ENCODE measurements around the gene TMEM86B.

TMEM86B gene

DNA sequence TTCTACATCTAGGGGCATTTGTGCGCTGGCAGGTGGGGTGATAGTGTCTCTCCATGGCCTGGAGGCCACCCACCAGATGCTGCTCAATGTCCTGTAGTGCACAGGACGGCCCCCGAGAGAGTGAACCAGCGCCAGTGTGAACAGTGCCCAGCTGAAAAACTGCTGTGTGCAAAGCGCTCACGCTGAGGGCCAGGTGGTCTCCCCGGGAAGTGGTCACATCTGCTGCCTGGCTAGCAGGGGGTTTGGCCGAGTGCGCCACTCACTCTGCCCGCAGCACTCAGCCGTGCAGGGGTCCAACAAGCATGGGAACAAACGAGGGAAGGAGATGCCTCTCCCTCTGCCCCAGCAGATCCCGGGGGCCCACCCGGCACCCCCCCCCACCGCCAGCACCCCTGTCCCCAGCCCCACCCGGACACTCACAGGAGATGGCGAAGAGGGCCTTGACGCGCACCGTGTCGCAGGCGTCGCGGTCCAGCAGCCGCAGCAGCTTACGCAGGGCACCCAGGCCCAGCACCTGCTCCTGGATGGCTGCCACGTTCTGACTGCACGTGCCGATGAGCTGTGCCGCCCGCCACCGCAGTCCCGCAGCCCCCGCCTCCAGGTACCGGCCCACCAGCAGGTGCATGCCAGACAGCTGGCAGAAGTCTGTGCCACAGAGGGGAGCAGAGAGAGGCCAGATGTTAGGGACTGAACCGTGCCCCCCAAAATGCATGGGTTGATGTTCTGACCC, 45.6 kb upstream of the TMEM86B start:
- ChIA-PET POLR2A (no interaction called here), CTCF (no interaction called here)
- Histone ChIP-seq H3K4me1 (ENCODE audit: control insufficient read depth, insufficient read depth, low read length) (peaks cover 4% of the 10 kb centered on the region), H3K27ac (ENCODE audit: extremely low read depth, low read depth, low read length) (no peak overlapping the region), H3K4me3 (ENCODE audit: low read depth, low read length) (no peak overlapping the region), H3K9me3 (ENCODE audit: control insufficient read depth, insufficient read depth, low read depth, low read length) (no peaks in the 10 kb centered on the region), H3K36me3 (ENCODE audit: control insufficient read depth in 2 of 2, insufficient read depth in 1 of 2, low read length in 2 of 2) (peaks cover 10 to 68% of the 10 kb centered on the region in 2 experiments; a peak in 2 of 3 replicates)
- TF ChIP-seq ZNF510 (tag by site-specific recombination; IDR thresholded peaks at IDR 0.05; ENCODE audit: insufficient replicate concordance) = no peak
- no peak for TF ChIP-seq ZIC2 (tag by site-specific recombination; IDR thresholded peaks at IDR 0.05)
- no peak for TF ChIP-seq GLIS2 (tag by site-specific recombination; IDR thresholded peaks at IDR 0.05)
- TF ChIP-seq ZEB2 (tag by site-specific recombination; IDR thresholded peaks at IDR 0.05) = no peak
- TF ChIP-seq ZNF433 (tag by site-specific recombination; IDR thresholded peaks at IDR 0.05; ENCODE audit: low read depth) = no peak
- no peak for TF ChIP-seq ZNF350 (tag by site-specific recombination; IDR thresholded peaks at IDR 0.05)

DNA sequence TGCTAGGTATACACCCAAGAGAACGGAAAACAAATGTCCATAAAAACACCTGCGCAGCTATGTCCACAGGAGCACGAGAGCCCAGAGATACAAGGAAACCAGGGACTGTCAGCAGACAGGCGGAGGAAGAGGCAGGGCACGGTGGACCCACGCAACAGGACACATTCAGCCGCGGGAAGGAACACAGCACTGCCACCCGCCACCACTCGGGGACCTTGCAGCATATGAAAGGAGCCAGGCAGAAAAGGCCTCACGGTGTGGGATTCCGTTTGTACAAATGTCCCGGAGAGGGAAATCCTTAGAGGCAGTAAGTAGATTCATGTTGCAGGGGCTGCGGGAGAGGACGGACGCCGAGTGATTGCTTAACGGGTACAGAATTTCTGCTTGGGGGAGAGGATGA, 43.6 kb upstream of the TMEM86B start:
- no peak for TF ChIP-seq SCRT1 (tag by site-specific recombination; IDR thresholded peaks at IDR 0.05; ENCODE audit: borderline replicate concordance)
- no peak for TF ChIP-seq GLIS1 (tag by site-specific recombination; IDR thresholded peaks at IDR 0.05)
- TF ChIP-seq, protein P1, sequence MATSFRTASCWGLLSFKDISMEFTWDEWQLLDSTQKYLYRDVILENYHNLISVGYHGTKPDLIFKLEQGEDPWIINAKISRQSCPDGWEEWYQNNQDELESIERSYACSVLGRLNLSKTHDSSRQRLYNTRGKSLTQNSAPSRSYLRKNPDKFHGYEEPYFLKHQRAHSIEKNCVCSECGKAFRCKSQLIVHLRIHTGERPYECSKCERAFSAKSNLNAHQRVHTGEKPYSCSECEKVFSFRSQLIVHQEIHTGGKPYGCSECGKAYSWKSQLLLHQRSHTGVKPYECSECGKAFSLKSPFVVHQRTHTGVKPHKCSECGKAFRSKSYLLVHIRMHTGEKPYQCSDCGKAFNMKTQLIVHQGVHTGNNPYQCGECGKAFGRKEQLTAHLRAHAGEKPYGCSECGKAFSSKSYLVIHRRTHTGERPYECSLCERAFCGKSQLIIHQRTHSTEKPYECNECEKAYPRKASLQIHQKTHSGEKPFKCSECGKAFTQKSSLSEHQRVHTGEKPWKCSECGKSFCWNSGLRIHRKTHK (tag by site-specific recombination; IDR thresholded peaks at IDR 0.05) = no peak
- TF ChIP-seq, protein P2, sequence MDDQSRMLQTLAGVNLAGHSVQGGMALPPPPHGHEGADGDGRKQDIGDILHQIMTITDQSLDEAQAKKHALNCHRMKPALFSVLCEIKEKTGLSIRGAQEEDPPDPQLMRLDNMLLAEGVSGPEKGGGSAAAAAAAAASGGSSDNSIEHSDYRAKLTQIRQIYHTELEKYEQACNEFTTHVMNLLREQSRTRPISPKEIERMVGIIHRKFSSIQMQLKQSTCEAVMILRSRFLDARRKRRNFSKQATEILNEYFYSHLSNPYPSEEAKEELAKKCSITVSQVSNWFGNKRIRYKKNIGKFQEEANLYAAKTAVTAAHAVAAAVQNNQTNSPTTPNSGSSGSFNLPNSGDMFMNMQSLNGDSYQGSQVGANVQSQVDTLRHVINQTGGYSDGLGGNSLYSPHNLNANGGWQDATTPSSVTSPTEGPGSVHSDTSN (CRISPR knock-in tag; IDR thresholded peaks at IDR 0.05) = no peak
- TF ChIP-seq ZNF837 (tag by site-specific recombination; IDR thresholded peaks at IDR 0.05) = no peak
- TF ChIP-seq, protein P3, sequence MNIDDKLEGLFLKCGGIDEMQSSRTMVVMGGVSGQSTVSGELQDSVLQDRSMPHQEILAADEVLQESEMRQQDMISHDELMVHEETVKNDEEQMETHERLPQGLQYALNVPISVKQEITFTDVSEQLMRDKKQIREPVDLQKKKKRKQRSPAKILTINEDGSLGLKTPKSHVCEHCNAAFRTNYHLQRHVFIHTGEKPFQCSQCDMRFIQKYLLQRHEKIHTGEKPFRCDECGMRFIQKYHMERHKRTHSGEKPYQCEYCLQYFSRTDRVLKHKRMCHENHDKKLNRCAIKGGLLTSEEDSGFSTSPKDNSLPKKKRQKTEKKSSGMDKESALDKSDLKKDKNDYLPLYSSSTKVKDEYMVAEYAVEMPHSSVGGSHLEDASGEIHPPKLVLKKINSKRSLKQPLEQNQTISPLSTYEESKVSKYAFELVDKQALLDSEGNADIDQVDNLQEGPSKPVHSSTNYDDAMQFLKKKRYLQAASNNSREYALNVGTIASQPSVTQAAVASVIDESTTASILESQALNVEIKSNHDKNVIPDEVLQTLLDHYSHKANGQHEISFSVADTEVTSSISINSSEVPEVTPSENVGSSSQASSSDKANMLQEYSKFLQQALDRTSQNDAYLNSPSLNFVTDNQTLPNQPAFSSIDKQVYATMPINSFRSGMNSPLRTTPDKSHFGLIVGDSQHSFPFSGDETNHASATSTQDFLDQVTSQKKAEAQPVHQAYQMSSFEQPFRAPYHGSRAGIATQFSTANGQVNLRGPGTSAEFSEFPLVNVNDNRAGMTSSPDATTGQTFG (tag by site-specific recombination; IDR thresholded peaks at IDR 0.05; ENCODE audit: borderline replicate concordance) = no peak
- TF ChIP-seq ZNF146 (tag by site-specific recombination; IDR thresholded peaks at IDR 0.05) = no peak
- no peak for TF ChIP-seq ZNF311 (tag by site-specific recombination; IDR thresholded peaks at IDR 0.05; ENCODE audit: borderline replicate concordance)
- no peak for TF ChIP-seq ZNF843 (tag by site-specific recombination; IDR thresholded peaks at IDR 0.05)
- no peak for TF ChIP-seq ZNF747 (tag by site-specific recombination; IDR thresholded peaks at IDR 0.05)
- no peak for TF ChIP-seq ZFP3 (tag by site-specific recombination; IDR thresholded peaks at IDR 0.05; ENCODE audit: low read depth)
- TF ChIP-seq ZBTB48 (tag by site-specific recombination; IDR thresholded peaks at IDR 0.05) = no peak
- no peak for TF ChIP-seq ZNF48 (tag by site-specific recombination; IDR thresholded peaks at IDR 0.05)
- TF ChIP-seq EGR2 (tag by site-specific recombination; IDR thresholded peaks at IDR 0.05; ENCODE audit: low read depth) = no peak
- no peak for TF ChIP-seq ZNF23 (tag by site-specific recombination; IDR thresholded peaks at IDR 0.05; ENCODE audit: borderline replicate concordance)
- TF ChIP-seq MEIS1 (CRISPR knock-in tag; IDR thresholded peaks at IDR 0.05; ENCODE audit: borderline replicate concordance) = no peak
- no peak for TF ChIP-seq ZNF701 (tag by site-specific recombination; IDR thresholded peaks at IDR 0.05)
- TF ChIP-seq ZNF621 (tag by site-specific recombination; IDR thresholded peaks at IDR 0.05) = no peak
- Histone ChIP-seq H3K36me3 (ENCODE audit: control insufficient read depth in 2 of 2, insufficient read depth in 1 of 2, low read length in 2 of 2) (peaks cover 5 to 58% of the 10 kb centered on the region in 2 experiments; a peak in 2 of 3 replicates), H3K4me1 (ENCODE audit: control insufficient read depth, insufficient read depth, low read length) (no peaks in the 10 kb centered on the region), H3K9me3 (ENCODE audit: control insufficient read depth, insufficient read depth, low read depth, low read length) (no peaks in the 10 kb centered on the region), H3K27ac (ENCODE audit: extremely low read depth, low read depth, low read length) (no peak overlapping the region), H3K4me3 (ENCODE audit: low read depth, low read length) (no peak overlapping the region)
- CTCF ChIA-PET = no interaction called here
- POLR2A ChIA-PET = interaction anchor here (0.9 kb wide), 1 partner anchor 67 kb away, joined by 5 read pairs; the partner anchor contains the start of gene KMT5C
